Natural killer cell treated with Interleukin-12 subunit alpha and Interleukin-12 subunit beta and Interleukin-15 and Interleukin-18, amount 100 ng/mL, for 72 hours (primary cell): ENCODE data around the gene NUDT14. TPM values are rescaled to one million over a fixed set of nuclear protein-coding genes. Genes with fewer than 3 reads are reported as not detected.

Source experiments
- ATAC-seq, 2 donors: fragments of 150-1000 bp; cut with Tn5 transposase in 1 of 2; sonication (Bioruptor Pico), chemical (Tn5 transposase) in 1 of 2; 2 replicates each; pipeline ENCODE4 v1.10.0; 2021
- DNase-seq: peaks from one replicate; pipeline ENCODE4 v3.0.0; 2022; ENCODE audit warnings: low spot score
- H3K27ac Mint-ChIP-seq, 2 donors: 1 replicate in 1 of 2; 2 replicates in 1 of 2; pipeline ENCODE4 v1.8.0; 2022; ENCODE audit warnings: mixed read lengths in 2 of 2, mild to moderate bottlenecking in 1 of 2, moderate library complexity in 1 of 2
- H3K27me3 Mint-ChIP-seq, 2 donors: 1 replicate in 1 of 2; 2 replicates in 1 of 2; pipeline ENCODE4 v1.8.0; 2022; ENCODE audit warnings: mixed read lengths in 2 of 2
- H3K36me3 Mint-ChIP-seq: one replicate; pipeline ENCODE4 v1.8.0; 2022; ENCODE audit warnings: mixed read lengths
- H3K4me1 Mint-ChIP-seq, 2 donors: 1 replicate in 1 of 2; 2 replicates in 1 of 2; pipeline ENCODE4 v1.8.0; 2022; ENCODE audit warnings: low read depth in 2 of 2, mixed read lengths in 2 of 2, mild to moderate bottlenecking in 1 of 2
- H3K4me3 Mint-ChIP-seq: one replicate; pipeline ENCODE4 v1.8.0; 2022; ENCODE audit warnings: mixed read lengths
- H3K9me3 Mint-ChIP-seq: 2 replicates; pipeline ENCODE4 v1.8.0; 2022; ENCODE audit warnings: mixed read lengths
- total RNA-seq, 2 donors: library from RNA; stranded (reverse); gene quantifications; one replicate each; pipeline ENCODE4 v1.2.3, GENCODE V29; 2022

Gene NUDT14
- total RNA-seq, 2 donors from 2014 or later: 10.2 to 23.4 TPM

- no peaks in the 10 kb centered on the region for H3K4me1 Mint-ChIP-seq
- H3K36me3 Mint-ChIP-seq: peaks cover 9% of the 10 kb centered on the region
- DNase-seq: peak; percentile 58
Observed at GRCh38 chr14:105136401-105137322, 44.5 kb downstream of the NUDT14 start.

GRCh38 chr14:105135700-105136395 is 45.3 kb downstream of the NUDT14 start:
- Mint-ChIP-seq H3K27me3 (peaks cover 3 to 12% of the 10 kb centered on the region in 2 donors), H3K36me3 (peaks cover 9% of the 10 kb centered on the region)

More at GRCh38 chr14:105136401-105137322, 44.5 kb downstream of the NUDT14 start:
- peaks cover 3 to 12% of the 10 kb centered on the region in 2 donors for H3K27me3 Mint-ChIP-seq
- H3K9me3 Mint-ChIP-seq: peaks cover 4% of the 10 kb centered on the region
- no peak overlapping the region for H3K27ac Mint-ChIP-seq
- no peak overlapping the region for H3K4me3 Mint-ChIP-seq
- ATAC-seq: no peak

DNA sequence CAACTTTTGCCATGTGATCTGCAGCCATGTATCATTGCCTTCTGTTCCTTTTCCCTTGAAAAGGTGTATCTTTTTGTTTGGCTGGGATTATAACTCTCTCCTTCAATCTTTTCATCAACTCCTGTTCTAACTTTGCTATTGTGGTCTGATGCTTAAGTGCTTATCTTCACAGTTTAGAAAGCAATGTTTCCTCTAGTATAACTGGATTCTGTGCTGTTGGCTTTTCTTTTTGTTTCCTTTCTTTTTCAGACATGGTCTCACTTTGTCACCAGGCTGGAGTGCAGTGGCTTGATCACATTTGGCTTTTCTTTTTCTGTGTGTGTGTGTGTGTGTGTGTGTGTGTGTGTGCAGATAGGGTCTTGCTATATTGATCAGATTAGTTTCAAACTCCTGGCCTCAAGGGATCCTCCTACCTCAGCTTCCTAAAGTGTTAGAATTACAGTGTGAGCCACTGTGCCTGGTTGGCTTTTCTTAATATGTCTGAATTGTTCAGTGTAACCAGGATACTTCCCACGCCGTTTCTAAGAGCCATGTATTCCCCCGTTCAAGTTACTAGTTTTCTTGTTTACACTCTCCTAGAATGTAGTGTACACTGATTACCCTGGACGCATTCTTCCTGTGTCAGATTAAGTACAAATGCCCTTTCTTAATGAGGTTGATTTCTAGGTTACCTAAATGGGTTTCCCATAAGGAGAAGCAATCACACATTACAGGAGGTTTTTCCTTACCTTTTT is 48.0 kb downstream of the NUDT14 start:
- no peaks in the 10 kb centered on the region for H3K4me1 Mint-ChIP-seq
- peaks cover 3 to 12% of the 10 kb centered on the region in 2 donors for H3K27me3 Mint-ChIP-seq
- H3K27ac Mint-ChIP-seq: no peak overlapping the region
- ATAC-seq (no peak), DNase-seq (no peak)
- H3K36me3 Mint-ChIP-seq: peaks cover 4% of the 10 kb centered on the region
- H3K4me3 Mint-ChIP-seq: no peak overlapping the region
- H3K9me3 Mint-ChIP-seq: no peaks in the 10 kb centered on the region

More at GRCh38 chr14:105135700-105136395, 45.3 kb downstream of the NUDT14 start:
- no peak for ATAC-seq
- H3K4me1 Mint-ChIP-seq: no peaks in the 10 kb centered on the region
- peaks cover 4% of the 10 kb centered on the region for H3K9me3 Mint-ChIP-seq
- peak; percentile 29 for DNase-seq
- no peak overlapping the region for H3K4me3 Mint-ChIP-seq
- H3K27ac Mint-ChIP-seq: no peak overlapping the region

DNA sequence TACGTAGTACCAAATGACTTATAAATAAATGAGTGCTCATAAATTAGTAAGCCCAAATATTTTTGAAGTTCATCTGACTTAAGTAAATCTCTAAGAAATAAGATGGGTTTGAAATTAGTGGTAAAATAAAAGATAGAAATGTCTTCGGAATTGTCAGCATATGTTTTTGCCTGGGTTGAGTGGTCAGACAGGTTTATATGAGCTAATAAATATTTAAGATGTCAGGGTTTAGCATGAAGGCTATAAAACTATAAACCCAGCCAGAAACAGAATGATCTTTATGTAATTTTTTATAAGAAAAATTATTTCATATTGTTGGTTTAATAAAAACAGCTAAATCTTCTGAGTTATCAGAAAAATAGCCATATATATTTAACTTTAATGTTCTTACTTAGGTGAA is 49.9 kb downstream of the NUDT14 start:
- Mint-ChIP-seq H3K27ac (no peak overlapping the region), H3K27me3 (peaks cover 4 to 12% of the 10 kb centered on the region in 2 donors), H3K36me3 (peaks cover 4% of the 10 kb centered on the region), H3K4me1 (no peaks in the 10 kb centered on the region), H3K9me3 (no peaks in the 10 kb centered on the region), H3K4me3 (no peak overlapping the region)
- ATAC-seq (no peak), DNase-seq (no peak)

DNA sequence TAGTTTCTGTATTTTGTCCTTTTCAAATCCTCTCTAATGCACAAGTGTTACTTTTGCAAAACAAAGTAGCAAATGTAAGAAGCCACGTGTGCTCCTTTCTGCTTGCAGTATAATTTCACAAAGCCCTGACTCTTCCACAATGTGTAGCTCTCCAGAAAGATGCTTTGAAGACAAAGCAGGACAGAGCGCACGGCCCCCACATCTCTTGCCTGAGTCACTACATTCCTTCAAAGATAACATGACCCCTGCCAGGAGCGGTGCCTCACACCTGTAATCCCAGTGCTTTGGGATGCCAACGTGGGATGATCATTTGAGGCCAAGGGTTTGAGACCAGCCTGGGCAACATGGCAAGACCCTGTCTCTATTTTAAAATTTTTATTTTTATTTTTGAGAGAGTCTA is 53.1 kb downstream of the NUDT14 start:
- no peaks in the 10 kb centered on the region for H3K9me3 Mint-ChIP-seq
- ATAC-seq (no peak), DNase-seq (no peak)
- H3K36me3 Mint-ChIP-seq: peaks cover 4% of the 10 kb centered on the region
- H3K4me3 Mint-ChIP-seq: no peak overlapping the region
- H3K27ac Mint-ChIP-seq: no peak overlapping the region
- H3K4me1 Mint-ChIP-seq: no peaks in the 10 kb centered on the region
- H3K27me3 Mint-ChIP-seq: peaks cover 14 to 15% of the 10 kb centered on the region in 2 donors

GRCh38 chr14:105126981-105127329 is 54.2 kb downstream of the NUDT14 start:
- no peak for ATAC-seq
- H3K36me3 Mint-ChIP-seq: peaks cover 5% of the 10 kb centered on the region

DNA sequence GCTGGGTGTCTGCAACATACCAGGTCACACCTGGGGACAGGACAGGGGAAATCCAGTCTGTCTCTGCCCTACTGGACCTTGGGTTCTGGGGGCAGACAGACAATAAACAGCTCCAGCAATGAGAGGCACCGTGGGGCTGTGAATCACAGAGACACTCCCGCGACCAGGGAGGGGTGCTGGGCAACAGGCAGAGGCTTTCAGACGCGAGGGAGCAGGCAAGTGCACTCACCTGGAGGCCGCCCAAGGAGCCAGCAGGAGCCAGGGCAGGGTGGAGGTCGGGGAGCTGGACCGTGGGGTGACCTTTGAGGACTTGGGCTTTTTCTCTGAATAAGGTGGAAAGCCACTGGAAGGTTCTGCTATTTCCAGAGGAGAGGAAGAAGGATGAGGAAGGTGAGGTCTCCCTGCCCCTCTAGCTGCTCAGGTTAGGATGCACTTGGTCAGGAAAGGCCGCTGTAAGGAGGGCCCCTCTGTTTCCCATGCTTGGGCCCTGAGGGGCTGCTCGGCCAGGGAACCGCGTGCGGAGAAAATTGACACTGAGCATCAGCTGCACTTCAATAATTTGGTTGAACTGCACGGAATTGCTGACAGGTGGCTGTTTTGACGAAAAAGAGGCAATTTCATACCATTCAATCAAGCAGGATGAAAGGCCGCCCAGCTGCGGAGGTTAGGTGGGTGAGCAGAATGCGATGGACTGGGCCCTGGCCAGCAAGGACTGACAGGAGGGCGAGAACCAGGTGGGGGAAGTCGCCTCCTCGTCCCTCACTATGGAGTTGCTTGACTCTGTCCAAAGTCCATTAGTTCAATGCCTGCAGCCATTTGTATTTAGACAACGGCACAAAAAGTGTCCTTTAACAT is 54.8 kb downstream of the NUDT14 start:
- H3K4me1 Mint-ChIP-seq: no peaks in the 10 kb centered on the region
- peaks cover 5% of the 10 kb centered on the region for H3K36me3 Mint-ChIP-seq
- no peak overlapping the region for H3K27ac Mint-ChIP-seq
- H3K9me3 Mint-ChIP-seq: no peaks in the 10 kb centered on the region
- no peak for ATAC-seq
- no peak for DNase-seq
- H3K4me3 Mint-ChIP-seq: no peak overlapping the region
- peaks cover 24 to 27% of the 10 kb centered on the region in 2 donors for H3K27me3 Mint-ChIP-seq

More at GRCh38 chr14:105126981-105127329, 54.2 kb downstream of the NUDT14 start:
- H3K27ac Mint-ChIP-seq: no peak overlapping the region
- no peaks in the 10 kb centered on the region for H3K9me3 Mint-ChIP-seq
- no peak overlapping the region for H3K4me3 Mint-ChIP-seq
- H3K4me1 Mint-ChIP-seq: no peaks in the 10 kb centered on the region
- peaks cover 20 to 21% of the 10 kb centered on the region in 2 donors for H3K27me3 Mint-ChIP-seq
- DNase-seq: no peak

DNA sequence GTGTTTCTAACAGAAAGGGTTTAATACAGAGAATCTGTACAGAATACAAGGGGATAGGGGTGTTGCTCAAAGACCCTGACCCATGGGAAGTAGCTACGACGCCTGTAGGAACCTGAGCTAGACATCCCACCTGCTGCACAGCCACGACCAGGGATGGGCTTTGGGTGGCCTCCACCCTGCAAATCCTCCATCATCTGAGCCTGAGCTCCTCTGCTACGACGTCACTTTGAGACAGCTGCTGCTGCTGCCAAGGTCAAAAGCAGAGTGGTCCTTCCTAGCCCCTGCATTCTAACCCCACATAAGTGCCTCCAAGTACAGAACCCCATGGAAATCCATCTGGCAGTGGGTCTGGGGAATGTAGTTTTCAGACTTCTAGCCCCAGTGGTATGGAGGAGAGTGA is 56.3 kb downstream of the NUDT14 start:
- Mint-ChIP-seq H3K36me3 (peaks cover 5% of the 10 kb centered on the region), H3K9me3 (no peaks in the 10 kb centered on the region), H3K27ac (no peak overlapping the region), H3K4me3 (no peak overlapping the region), H3K27me3 (peaks cover 29 to 30% of the 10 kb centered on the region in 2 donors), H3K4me1 (no peaks in the 10 kb centered on the region)
- no peak for DNase-seq
- no peak for ATAC-seq

DNA sequence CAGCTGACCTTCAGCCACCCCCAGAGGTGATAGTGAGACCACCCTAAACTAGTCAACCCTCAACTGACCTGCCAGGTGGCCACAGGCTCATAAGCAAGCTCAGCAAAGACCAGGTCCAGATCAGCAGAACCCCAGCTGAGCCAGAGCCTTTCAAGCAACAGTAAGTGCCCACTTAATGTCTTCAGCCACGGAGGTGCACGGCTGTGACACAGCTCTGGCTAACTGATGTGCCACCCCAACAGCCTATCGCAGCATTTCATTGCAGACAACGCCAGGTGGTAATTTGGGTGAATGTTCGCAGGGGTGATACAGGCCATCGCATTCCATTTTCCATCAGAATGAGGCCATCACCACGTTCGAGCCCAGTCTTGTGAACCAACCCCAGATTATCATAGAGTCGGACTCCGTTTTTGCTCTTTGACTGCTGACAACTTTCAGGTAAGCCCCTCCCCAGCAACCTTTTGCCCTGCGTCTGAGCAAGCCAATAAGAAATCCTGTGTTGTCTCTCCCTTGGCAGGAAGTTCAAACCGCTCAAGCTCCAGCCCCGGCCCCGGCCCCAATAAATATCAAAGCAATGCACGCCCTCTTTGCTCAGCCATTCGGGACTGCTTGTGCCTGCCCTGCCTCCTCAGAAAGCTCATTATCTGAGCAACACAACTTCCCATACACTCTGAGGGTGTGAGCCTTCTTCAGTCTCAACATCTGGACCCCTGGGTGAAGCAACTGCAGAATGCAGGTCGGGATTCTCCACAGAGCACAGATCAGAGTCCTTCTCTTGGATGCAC is 56.9 kb downstream of the NUDT14 start:
- peaks cover 29 to 30% of the 10 kb centered on the region in 2 donors for H3K27me3 Mint-ChIP-seq
- H3K4me1 Mint-ChIP-seq: no peaks in the 10 kb centered on the region
- H3K36me3 Mint-ChIP-seq: peaks cover 5% of the 10 kb centered on the region
- no peak for ATAC-seq
- no peak for DNase-seq
- no peaks in the 10 kb centered on the region for H3K9me3 Mint-ChIP-seq
- H3K27ac Mint-ChIP-seq: no peak overlapping the region
- H3K4me3 Mint-ChIP-seq: no peak overlapping the region

DNA sequence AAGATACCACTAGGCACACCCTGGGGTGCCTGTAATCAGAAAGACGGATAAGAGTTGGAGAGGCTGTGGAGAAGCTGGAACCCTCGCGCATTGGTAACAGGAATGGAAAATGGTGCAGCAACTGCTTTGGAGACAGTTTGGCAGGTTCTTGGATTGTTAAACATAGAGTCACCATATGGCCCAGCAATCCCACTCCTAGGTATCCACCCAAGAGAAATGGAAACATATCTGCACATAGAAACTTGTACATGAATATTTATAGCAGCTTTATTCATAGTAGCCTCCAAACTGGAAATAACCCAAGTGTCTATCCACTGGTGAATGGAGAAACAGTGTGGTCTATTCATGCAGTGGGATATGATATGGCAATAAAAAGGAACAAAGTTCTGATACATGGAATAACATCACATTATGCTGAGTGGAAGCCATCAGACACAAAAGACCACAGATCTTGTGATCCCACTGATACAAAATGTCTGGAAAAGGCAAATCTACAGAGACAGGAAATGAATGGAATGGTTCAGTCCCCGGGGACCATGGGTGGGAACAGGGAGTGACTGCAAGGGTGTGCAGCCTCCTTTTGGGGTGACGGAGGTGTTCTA is 57.9 kb downstream of the NUDT14 start:
- Mint-ChIP-seq H3K4me3 (no peak overlapping the region), H3K4me1 (no peaks in the 10 kb centered on the region), H3K36me3 (peaks cover 5% of the 10 kb centered on the region), H3K27me3 (peaks cover 29 to 31% of the 10 kb centered on the region in 2 donors), H3K9me3 (no peaks in the 10 kb centered on the region), H3K27ac (no peak overlapping the region)
- ATAC-seq (no peak), DNase-seq (no peak)
